Panc1 (cell line): ENCODE measurements around the gene ST3GAL5. TPM values are rescaled to one million over a fixed set of nuclear protein-coding genes. Genes with fewer than 3 reads are reported as not detected.

Source experiments
- ATAC-seq: fragments of 200-7000 bp; cut with Tn5 transposase; 2 replicates; pipeline ENCODE4 v1.9.1; 2020; ENCODE audit warnings: mild to moderate bottlenecking, moderate library complexity
- BruUV-seq: library from RNA; stranded (reverse); fragments of 400-500 nt; replicated peaks from 2 replicates; lab custom pipeline; 2021; lab: Mats Ljungman, UMichigan
- CTCF ChIA-PET: fragments of 300-600 bp; sonication (Branson Sonifier 250); formaldehyde crosslinking; loops from one replicate; lab custom pipeline; 2022; ENCODE audit warnings: antibody characterized with exemption; lab: Charles Lee
- POLR2A ChIA-PET: fragments of 300-600 bp; sonication (Branson Sonifier 250); formaldehyde crosslinking; loops from one replicate; lab custom pipeline; 2022; ENCODE audit warnings: antibody characterized with exemption; lab: Charles Lee
- DNase-seq: peaks from one replicate; pipeline ENCODE4 v3.0.0-alpha.2; 2010; ENCODE audit warnings: low read depth, low spot score
- H3K27ac ChIP-seq: 2 replicates; pipeline ENCODE4 v1.5.1; 2011; ENCODE audit warnings: mild to moderate bottlenecking, low read length, inconsistent platforms
- H3K27me3 ChIP-seq: fragments of 200-500 bp; sonication (Bioruptor generic); 2 replicates; pipeline ENCODE4 v1.6.0; 2014; ENCODE audit warnings: low read length, inconsistent platforms; ENCODE audit not compliant: control insufficient read depth, insufficient read depth
- H3K36me3 ChIP-seq: fragments of 200-500 bp; sonication (Bioruptor generic); 2 replicates; pipeline ENCODE4 v1.5.1; 2014; ENCODE audit warnings: inconsistent platforms, mild to moderate bottlenecking, low read length, moderate library complexity; ENCODE audit not compliant: control insufficient read depth, insufficient read depth
- H3K4me1 ChIP-seq: 2 replicates; pipeline ENCODE4 v1.5.1; 2011; ENCODE audit warnings: inconsistent platforms, mild to moderate bottlenecking, low read length, moderate library complexity; ENCODE audit not compliant: control insufficient read depth, insufficient read depth
- H3K4me3 ChIP-seq, 2 experiments: 2 replicates each; pipeline ENCODE4 v1.5.1; 2011 to 2012; ENCODE audit warnings: low read depth in 2 of 2, low read length in 2 of 2, mild to moderate bottlenecking in 2 of 2, inconsistent platforms in 1 of 2, moderate library complexity in 1 of 2
- H3K9me3 ChIP-seq: fragments of 200-500 bp; sonication (Bioruptor generic); 2 replicates; pipeline ENCODE4 v1.5.1; 2014; ENCODE audit warnings: low read depth, mild to moderate bottlenecking, inconsistent platforms, low read length, moderate library complexity; ENCODE audit not compliant: control insufficient read depth, insufficient read depth
- POLR2AphosphoS5 ChIP-seq: IDR thresholded peaks from 2 replicates; pipeline ENCODE4 v1.6.1; 2012; ENCODE audit warnings: mild to moderate bottlenecking, low read depth, low read length, moderate library complexity
- SIN3A ChIP-seq: IDR thresholded peaks from 2 replicates; pipeline ENCODE4 v1.6.1; 2012; ENCODE audit warnings: low read depth, mild to moderate bottlenecking, low read length, moderate library complexity, borderline replicate concordance; ENCODE audit not compliant: insufficient read depth
- TCF7L2 ChIP-seq: IDR thresholded peaks from 2 replicates; pipeline ENCODE4 v1.6.1; 2011; ENCODE audit warnings: mild to moderate bottlenecking, low read depth, low read length, inconsistent platforms
- in situ Hi-C: cut with HindIII; loops from 2 replicates; pipeline ENCODE4 v1.10.0; 2016; ENCODE audit warnings: low sequenced_read_pairs, low pct_unique_long_range_greater_than_20kb
- intact Hi-C: fragments of 100-400 bp; cut with micrococcal nuclease; formaldehyde crosslinking; loops from one replicate; pipeline ENCODE4 v1.10.0; 2022; ENCODE audit not compliant: unreplicated experiment
- total RNA-seq: library from RNA; stranded (reverse); gene quantifications from one replicate; pipeline ENCODE4 v1.2.1, GENCODE V29; 2021; ENCODE audit not compliant: unreplicated experiment
- TF ChIP-seq, protein P1 (sequence below), 2 experiments: IDR thresholded peaks; 2 replicates each; pipeline ENCODE4 v1.6.1; 2011 to 2012; ENCODE audit warnings: low read depth in 2 of 2, control low read depth in 1 of 2, low read length in 1 of 2, mild to moderate bottlenecking in 1 of 2, moderate library complexity in 1 of 2; ENCODE audit not compliant: insufficient read depth in 1 of 2
- TF ChIP-seq, protein P2 (sequence below): fragments of 450-650 bp; IDR thresholded peaks from 2 replicates; pipeline ENCODE4 v1.5.1; 2017; ENCODE audit warnings: mild to moderate bottlenecking

ST3GAL5 gene
- total RNA-seq, 1 experiment from 2014 or later, result 5.0 TPM

DNA sequence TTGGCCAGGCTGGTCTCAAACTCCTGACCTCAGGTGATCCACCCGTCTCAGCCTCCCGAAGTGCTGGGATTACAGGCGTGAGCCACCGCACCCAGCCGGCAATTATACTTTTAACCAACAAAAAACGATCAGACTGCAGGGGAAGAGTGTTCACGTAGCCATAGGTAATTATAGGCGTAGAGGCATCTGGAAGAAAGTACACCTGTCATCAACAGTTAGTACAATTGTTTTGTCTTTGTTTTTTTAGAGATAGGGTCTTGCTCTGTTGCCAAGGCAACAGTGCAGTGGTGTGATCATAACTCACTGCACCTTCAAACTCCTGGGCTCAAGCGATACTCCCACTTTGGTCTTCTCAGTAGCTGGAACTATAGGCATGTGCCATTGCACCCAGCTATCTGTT lies 20.0 kb downstream of the ST3GAL5 start:
- no peak for DNase-seq
- in situ Hi-C loops, result no loop called here
- Histone ChIP-seq H3K9me3 (no peaks in the 10 kb centered on the region), H3K27ac (no peak overlapping the region), H3K4me1 (no peaks in the 10 kb centered on the region), H3K36me3 (no peaks in the 10 kb centered on the region), H3K4me3 (no peak overlapping the region), H3K27me3 (peaks cover 5% of the 10 kb centered on the region; the same call in 1 of the 2 replicates)
- TF ChIP-seq TCF7L2 (no peak), SIN3A (no peak), POLR2AphosphoS5 (no peak)
- TF ChIP-seq, protein P1, sequence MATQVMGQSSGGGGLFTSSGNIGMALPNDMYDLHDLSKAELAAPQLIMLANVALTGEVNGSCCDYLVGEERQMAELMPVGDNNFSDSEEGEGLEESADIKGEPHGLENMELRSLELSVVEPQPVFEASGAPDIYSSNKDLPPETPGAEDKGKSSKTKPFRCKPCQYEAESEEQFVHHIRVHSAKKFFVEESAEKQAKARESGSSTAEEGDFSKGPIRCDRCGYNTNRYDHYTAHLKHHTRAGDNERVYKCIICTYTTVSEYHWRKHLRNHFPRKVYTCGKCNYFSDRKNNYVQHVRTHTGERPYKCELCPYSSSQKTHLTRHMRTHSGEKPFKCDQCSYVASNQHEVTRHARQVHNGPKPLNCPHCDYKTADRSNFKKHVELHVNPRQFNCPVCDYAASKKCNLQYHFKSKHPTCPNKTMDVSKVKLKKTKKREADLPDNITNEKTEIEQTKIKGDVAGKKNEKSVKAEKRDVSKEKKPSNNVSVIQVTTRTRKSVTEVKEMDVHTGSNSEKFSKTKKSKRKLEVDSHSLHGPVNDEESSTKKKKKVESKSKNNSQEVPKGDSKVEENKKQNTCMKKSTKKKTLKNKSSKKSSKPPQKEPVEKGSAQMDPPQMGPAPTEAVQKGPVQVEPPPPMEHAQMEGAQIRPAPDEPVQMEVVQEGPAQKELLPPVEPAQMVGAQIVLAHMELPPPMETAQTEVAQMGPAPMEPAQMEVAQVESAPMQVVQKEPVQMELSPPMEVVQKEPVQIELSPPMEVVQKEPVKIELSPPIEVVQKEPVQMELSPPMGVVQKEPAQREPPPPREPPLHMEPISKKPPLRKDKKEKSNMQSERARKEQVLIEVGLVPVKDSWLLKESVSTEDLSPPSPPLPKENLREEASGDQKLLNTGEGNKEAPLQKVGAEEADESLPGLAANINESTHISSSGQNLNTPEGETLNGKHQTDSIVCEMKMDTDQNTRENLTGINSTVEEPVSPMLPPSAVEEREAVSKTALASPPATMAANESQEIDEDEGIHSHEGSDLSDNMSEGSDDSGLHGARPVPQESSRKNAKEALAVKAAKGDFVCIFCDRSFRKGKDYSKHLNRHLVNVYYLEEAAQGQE (IDR thresholded peaks at IDR 0.05; ENCODE audit: insufficient read depth in 1 of 2, low read depth in 2 of 2, low read length in 1 of 2), result no peak
- TF ChIP-seq, protein P2, sequence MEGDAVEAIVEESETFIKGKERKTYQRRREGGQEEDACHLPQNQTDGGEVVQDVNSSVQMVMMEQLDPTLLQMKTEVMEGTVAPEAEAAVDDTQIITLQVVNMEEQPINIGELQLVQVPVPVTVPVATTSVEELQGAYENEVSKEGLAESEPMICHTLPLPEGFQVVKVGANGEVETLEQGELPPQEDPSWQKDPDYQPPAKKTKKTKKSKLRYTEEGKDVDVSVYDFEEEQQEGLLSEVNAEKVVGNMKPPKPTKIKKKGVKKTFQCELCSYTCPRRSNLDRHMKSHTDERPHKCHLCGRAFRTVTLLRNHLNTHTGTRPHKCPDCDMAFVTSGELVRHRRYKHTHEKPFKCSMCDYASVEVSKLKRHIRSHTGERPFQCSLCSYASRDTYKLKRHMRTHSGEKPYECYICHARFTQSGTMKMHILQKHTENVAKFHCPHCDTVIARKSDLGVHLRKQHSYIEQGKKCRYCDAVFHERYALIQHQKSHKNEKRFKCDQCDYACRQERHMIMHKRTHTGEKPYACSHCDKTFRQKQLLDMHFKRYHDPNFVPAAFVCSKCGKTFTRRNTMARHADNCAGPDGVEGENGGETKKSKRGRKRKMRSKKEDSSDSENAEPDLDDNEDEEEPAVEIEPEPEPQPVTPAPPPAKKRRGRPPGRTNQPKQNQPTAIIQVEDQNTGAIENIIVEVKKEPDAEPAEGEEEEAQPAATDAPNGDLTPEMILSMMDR, result no peak
- BruUV-seq, result no TSS peak
- no peak for ATAC-seq
- intact Hi-C loops, result no loop called here
- ChIA-PET POLR2A (interaction anchor here (0.7 kb wide), 1 partner anchor 164 kb away, joined by 7 read pairs; no protein-coding TSS in a partner anchor), CTCF (no interaction called here)

DNA sequence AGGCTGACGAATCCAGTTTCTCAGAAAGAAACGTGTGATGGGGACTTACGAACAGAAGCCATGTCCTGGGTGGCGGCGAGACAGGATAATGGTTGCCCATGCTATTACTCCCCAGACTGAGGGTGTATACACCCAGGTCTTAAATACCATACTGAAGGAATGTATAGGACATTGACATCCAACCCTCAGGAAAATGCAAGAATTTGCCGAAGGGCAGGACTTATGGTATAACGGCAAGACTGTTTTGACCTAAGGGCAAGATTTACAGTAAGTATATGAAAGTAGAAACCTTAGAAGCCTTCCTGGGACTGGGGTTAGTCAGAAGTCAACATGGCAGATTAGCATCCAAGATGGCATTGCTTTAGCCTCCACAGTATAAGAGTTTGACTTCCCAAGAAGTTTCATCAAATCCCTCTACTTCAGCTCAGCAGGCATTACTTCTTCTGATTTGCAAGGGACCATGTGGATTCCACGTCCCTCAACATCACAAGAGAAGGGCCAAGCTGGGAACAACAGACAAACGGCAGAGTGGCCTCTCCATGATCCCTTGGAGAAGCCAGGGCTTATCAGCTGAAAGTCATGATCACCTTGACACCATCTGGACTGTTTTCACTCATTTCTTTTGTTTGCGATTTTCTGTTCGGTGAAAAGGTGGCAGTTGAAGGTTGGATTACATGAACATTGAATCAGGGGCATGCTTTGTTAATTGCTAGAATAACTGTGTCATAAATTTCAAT lies 21.1 kb downstream of the ST3GAL5 start:
- Histone ChIP-seq H3K27ac (no peak overlapping the region), H3K9me3 (no peaks in the 10 kb centered on the region), H3K4me3 (no peak overlapping the region), H3K36me3 (no peaks in the 10 kb centered on the region), H3K4me1 (no peaks in the 10 kb centered on the region), H3K27me3 (peaks cover 5% of the 10 kb centered on the region; the same call in 1 of the 2 replicates)
- DNase-seq (no peak), ATAC-seq (no peak)
- BruUV-seq, result no TSS peak
- CTCF ChIA-PET, result no interaction called here
- TF ChIP-seq, protein P1 (IDR thresholded peaks at IDR 0.05; ENCODE audit: insufficient read depth in 1 of 2, low read depth in 2 of 2, low read length in 1 of 2), result no peak
- TF ChIP-seq POLR2AphosphoS5 (no peak), TCF7L2 (no peak), SIN3A (no peak)
- TF ChIP-seq, protein P2, result no peak
- POLR2A ChIA-PET, result interaction anchor here (0.7 kb wide), 1 partner anchor 36 kb away, joined by 4 read pairs; no protein-coding TSS in a partner anchor
- intact Hi-C loops (no loop called here), in situ Hi-C loops (no loop called here)
